A549 (cell line): ENCODE measurements around the gene INSIG1.

Source experiments
- CEBPB ChIP-seq, 2 experiments: fragments of >200 bp in 1 of 2; sonication (Bioruptor Twin) in 1 of 2; formaldehyde crosslinking in 1 of 2; IDR thresholded peaks; 2 replicates each; pipeline ENCODE4 v1.6.1; 2012 to 2016
- CHD2 ChIP-seq: fragments of 150-350 bp; IDR thresholded peaks from 2 replicates; pipeline ENCODE4 v1.6.1; 2014; ENCODE audit warnings: low read length; ENCODE audit not compliant: partially characterized antibody
- CTCF ChIP-seq: fragments of >200 bp; sonication (Bioruptor Twin); formaldehyde crosslinking; IDR thresholded peaks from 3 replicates; pipeline ENCODE4 v1.5.1; 2016
- ELK1 ChIP-seq: fragments of 150-350 bp; IDR thresholded peaks from 2 replicates; pipeline ENCODE4 v1.6.1; 2014; ENCODE audit warnings: low read depth, mild to moderate bottlenecking, low read length
- JUN ChIP-seq, 2 experiments: fragments of >200 bp; sonication (Bioruptor Twin); formaldehyde crosslinking; IDR thresholded peaks; 2 replicates in 1 of 2; 3 replicates in 1 of 2; pipeline ENCODE4 v1.6.1; 2016 to 2017
- KDM1A ChIP-seq: fragments of 200-600 bp; sonication (generic); IDR thresholded peaks from 2 replicates; pipeline ENCODE4 v1.6.1; 2016; ENCODE audit warnings: low read depth, mild to moderate bottlenecking
- MYC ChIP-seq: IDR thresholded peaks from 2 replicates; pipeline ENCODE4 v1.6.1; 2012; ENCODE audit warnings: mild to moderate bottlenecking, inconsistent platforms, low read length, improper control_type of control experiment, borderline replicate concordance
- PBX3 ChIP-seq: IDR thresholded peaks from 2 replicates; pipeline ENCODE4 v1.6.1; 2012
- POLR2A ChIP-seq: IDR thresholded peaks from 2 replicates; pipeline ENCODE4 v1.6.1; 2012; ENCODE audit warnings: mild to moderate bottlenecking, low read length
- USF2 ChIP-seq: fragments of 450-650 bp; IDR thresholded peaks from 2 replicates; pipeline ENCODE4 v1.6.1; 2014; ENCODE audit warnings: antibody characterized with exemption

GRCh38 chr7:155353256-155353897 lies 55.7 kb downstream of the INSIG1 start:
- TF ChIP-seq CTCF (no peak), POLR2A (no peak), ELK1 (no peak), MYC (no peak), USF2 (no peak), CEBPB (IDR thresholded peaks at IDR 0.05) (no peak), PBX3 (no peak), CHD2 (no peak), KDM1A (no peak), JUN (IDR thresholded peaks at IDR 0.05) (no peak)
